ENCODE results near the gene DNHD1. TPM values are rescaled to one million over a fixed set of nuclear protein-coding genes. Genes with fewer than 3 reads are reported as not detected.

The DNHD1 gene
- total RNA-seq, 1 donor = 8.2 TPM

GRCh38 chr11:6539748-6540268, 42.7 kb downstream of the DNHD1 start:
- TF ChIP-seq, protein P1, sequence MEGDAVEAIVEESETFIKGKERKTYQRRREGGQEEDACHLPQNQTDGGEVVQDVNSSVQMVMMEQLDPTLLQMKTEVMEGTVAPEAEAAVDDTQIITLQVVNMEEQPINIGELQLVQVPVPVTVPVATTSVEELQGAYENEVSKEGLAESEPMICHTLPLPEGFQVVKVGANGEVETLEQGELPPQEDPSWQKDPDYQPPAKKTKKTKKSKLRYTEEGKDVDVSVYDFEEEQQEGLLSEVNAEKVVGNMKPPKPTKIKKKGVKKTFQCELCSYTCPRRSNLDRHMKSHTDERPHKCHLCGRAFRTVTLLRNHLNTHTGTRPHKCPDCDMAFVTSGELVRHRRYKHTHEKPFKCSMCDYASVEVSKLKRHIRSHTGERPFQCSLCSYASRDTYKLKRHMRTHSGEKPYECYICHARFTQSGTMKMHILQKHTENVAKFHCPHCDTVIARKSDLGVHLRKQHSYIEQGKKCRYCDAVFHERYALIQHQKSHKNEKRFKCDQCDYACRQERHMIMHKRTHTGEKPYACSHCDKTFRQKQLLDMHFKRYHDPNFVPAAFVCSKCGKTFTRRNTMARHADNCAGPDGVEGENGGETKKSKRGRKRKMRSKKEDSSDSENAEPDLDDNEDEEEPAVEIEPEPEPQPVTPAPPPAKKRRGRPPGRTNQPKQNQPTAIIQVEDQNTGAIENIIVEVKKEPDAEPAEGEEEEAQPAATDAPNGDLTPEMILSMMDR (IDR thresholded peaks at IDR 0.05; ENCODE audit: insufficient read depth, low read length) = no peak
- H3K4me3 ChIP-seq (ENCODE audit: low read depth, low read length) = no peak overlapping the region
- DNase-seq (ENCODE audit: low read depth) = no peak

- TF ChIP-seq, protein P1 (IDR thresholded peaks at IDR 0.05; ENCODE audit: insufficient read depth, low read length) = no peak
- DNase-seq (ENCODE audit: low read depth) = no peak
- no peak overlapping the region for H3K4me3 ChIP-seq (ENCODE audit: low read depth, low read length)
Measured at GRCh38 chr11:6541356-6541755, 44.3 kb downstream of the DNHD1 start.

DNA sequence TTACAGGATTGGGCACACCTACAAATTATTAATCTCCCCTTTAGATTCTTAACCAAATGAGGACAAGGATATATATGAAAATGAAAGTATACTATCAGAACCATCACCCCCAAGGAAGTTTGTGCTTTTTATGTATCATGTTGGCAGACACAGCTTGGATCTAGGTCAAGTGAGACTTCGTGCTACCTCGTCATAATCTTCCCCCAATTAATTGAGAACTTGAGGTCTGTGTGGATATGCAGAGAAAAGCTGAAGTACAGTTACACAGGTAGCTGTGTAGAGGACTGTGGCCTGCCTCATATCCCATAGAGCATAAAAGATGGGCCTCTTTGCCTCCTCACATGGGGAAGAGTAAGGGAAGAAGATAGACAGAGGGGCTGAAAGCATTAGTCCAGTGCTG, 45.6 kb downstream of the DNHD1 start:
- TF ChIP-seq, protein P1 (IDR thresholded peaks at IDR 0.05; ENCODE audit: insufficient read depth, low read length) = no peak
- no peak overlapping the region for H3K4me3 ChIP-seq (ENCODE audit: low read depth, low read length)
- no peak for DNase-seq (ENCODE audit: low read depth)

- DNase-seq (ENCODE audit: low read depth) = no peak
- no peak overlapping the region for H3K4me3 ChIP-seq (ENCODE audit: low read depth, low read length)
- TF ChIP-seq, protein P1 (IDR thresholded peaks at IDR 0.05; ENCODE audit: insufficient read depth, low read length) = no peak
Measured at GRCh38 chr11:6544921-6545850, 48.1 kb downstream of the DNHD1 start.

- DNase-seq (ENCODE audit: low read depth) = no peak
- H3K4me3 ChIP-seq (ENCODE audit: low read depth, low read length) = no peak overlapping the region
- TF ChIP-seq, protein P1 (IDR thresholded peaks at IDR 0.05; ENCODE audit: insufficient read depth, low read length) = no peak
Measured at GRCh38 chr11:6545917-6546605, 49.0 kb downstream of the DNHD1 start.

GRCh38 chr11:6546735-6547134, 49.7 kb downstream of the DNHD1 start:
- TF ChIP-seq, protein P1 (IDR thresholded peaks at IDR 0.05; ENCODE audit: insufficient read depth, low read length) = no peak
- no peak for DNase-seq (ENCODE audit: low read depth)
- H3K4me3 ChIP-seq (ENCODE audit: low read depth, low read length) = no peak overlapping the region

Data from fibroblast of the aortic adventitia (primary cell).